ENCODE data around the gene ARID4B. TPM values are rescaled to one million over a fixed set of nuclear protein-coding genes. Genes with fewer than 3 reads are reported as not detected.

The ARID4B gene
- total and polyA plus RNA-seq, 4 experiments from 2014 or later, result 34.8 to 99.5 (median 90.8) TPM

- H3K27ac ChIP-seq (ENCODE audit: low read depth, low read length), result no peak overlapping the region
- Mint-ChIP-seq H3K9me3 (no peaks in the 10 kb centered on the region), H3K27me3 (no peaks in the 10 kb centered on the region), H3K4me3 (no peak overlapping the region), H3K4me1 (peaks cover 40 to 85% (median 63%) of the 10 kb centered on the region in 4 donors), H3K36me3 (peaks cover 0 to 4% of the 10 kb centered on the region in 2 donors), H3K27ac (peak overlapping the region in 4 of 7 donors; percentile 38 to 64 (median 42))
- CTCF ChIA-PET (ENCODE audit: partially characterized antibody), result interaction anchor here (1.0 to 1.6 kb wide), 2 partner anchors 9 to 47 kb away, joined by 3 to 4 read pairs; no protein-coding TSS in a partner anchor
- H3K27me3 ChIP-seq (ENCODE audit: insufficient read depth, low read length), result no peaks in the 10 kb centered on the region
- POLR2A ChIA-PET (ENCODE audit: partially characterized antibody), result no interaction called here
- peaks cover 66% of the 10 kb centered on the region for H3K4me1 ChIP-seq (ENCODE audit: insufficient read depth, low read length)
- no peak overlapping the region for H3K4me3 ChIP-seq (ENCODE audit: low read length in 2 of 2)
- no peak for DNase-seq
- H3K36me3 ChIP-seq (ENCODE audit: insufficient read depth, low read length), result no peaks in the 10 kb centered on the region
- no peaks in the 10 kb centered on the region for H3K9me3 ChIP-seq (ENCODE audit: control insufficient read depth in 1 of 2, low read length in 2 of 2)
- intact Hi-C loops (cut with micrococcal nuclease), result no loop called here
Observed at GRCh38 chr1:235266967-235267366, 61.0 kb downstream of the ARID4B start.

- no peaks in the 10 kb centered on the region for H3K27me3 ChIP-seq (ENCODE audit: insufficient read depth, low read length)
- no peaks in the 10 kb centered on the region for H3K27me3 Mint-ChIP-seq
- H3K27ac Mint-ChIP-seq, result peak overlapping the region; percentile 0 to 72 (median 38)
- H3K9me3 ChIP-seq (ENCODE audit: control insufficient read depth in 1 of 2, low read length in 2 of 2), result no peaks in the 10 kb centered on the region
- H3K36me3 Mint-ChIP-seq, result peaks cover 0 to 4% of the 10 kb centered on the region in 2 donors
- H3K4me3 Mint-ChIP-seq, result peak overlapping the region in 3 of 8 donors; percentile 13 to 43 (median 32)
- H3K9me3 Mint-ChIP-seq, result no peaks in the 10 kb centered on the region
- H3K36me3 ChIP-seq (ENCODE audit: insufficient read depth, low read length), result no peaks in the 10 kb centered on the region
- CTCF ChIA-PET (ENCODE audit: partially characterized antibody), result interaction anchor here (1.0 to 1.4 kb wide), 2 partner anchors 48 to 59 kb away, joined by 3 read pairs; no protein-coding TSS in a partner anchor
- peaks cover 71% of the 10 kb centered on the region for H3K4me1 ChIP-seq (ENCODE audit: insufficient read depth, low read length)
- no peak overlapping the region for H3K27ac ChIP-seq (ENCODE audit: low read depth, low read length)
- POLR2A ChIA-PET (ENCODE audit: partially characterized antibody), result no interaction called here
- H3K4me3 ChIP-seq (ENCODE audit: low read length in 2 of 2), result no peak overlapping the region
- intact Hi-C loops (cut with micrococcal nuclease), result no loop called here
- peaks cover 41 to 88% (median 64%) of the 10 kb centered on the region in 4 donors for H3K4me1 Mint-ChIP-seq
- no peak for DNase-seq
Observed at GRCh38 chr1:235266325-235266724, 61.7 kb downstream of the ARID4B start.

GRCh38 chr1:235265900-235266299 is 62.1 kb downstream of the ARID4B start:
- Mint-ChIP-seq H3K27ac (peak overlapping the region in 6 of 7 donors; percentile 14 to 72 (median 51)), H3K36me3 (peaks cover 0 to 4% of the 10 kb centered on the region in 2 donors), H3K9me3 (no peaks in the 10 kb centered on the region), H3K4me1 (peaks cover 41 to 89% (median 65%) of the 10 kb centered on the region in 4 donors), H3K4me3 (peak overlapping the region in 4 of 8 donors; percentile 8 to 26 (median 16)), H3K27me3 (no peaks in the 10 kb centered on the region)
- CTCF ChIA-PET (ENCODE audit: partially characterized antibody), result interaction anchor here (1.0 to 1.4 kb wide), 2 partner anchors 48 to 59 kb away, joined by 3 read pairs; no protein-coding TSS in a partner anchor
- Histone ChIP-seq H3K4me1 (ENCODE audit: insufficient read depth, low read length) (peaks cover 72% of the 10 kb centered on the region), H3K27me3 (ENCODE audit: insufficient read depth, low read length) (no peaks in the 10 kb centered on the region), H3K27ac (ENCODE audit: low read depth, low read length) (no peak overlapping the region), H3K9me3 (ENCODE audit: control insufficient read depth in 1 of 2, low read length in 2 of 2) (no peaks in the 10 kb centered on the region), H3K4me3 (ENCODE audit: low read length in 2 of 2) (no peak overlapping the region), H3K36me3 (ENCODE audit: insufficient read depth, low read length) (no peaks in the 10 kb centered on the region)
- no peak for DNase-seq
- intact Hi-C loops (cut with micrococcal nuclease), result no loop called here
- POLR2A ChIA-PET (ENCODE audit: partially characterized antibody), result no interaction called here

- POLR2A ChIA-PET (ENCODE audit: partially characterized antibody), result no interaction called here
- H3K4me3 Mint-ChIP-seq, result peak overlapping the region in 1 of 8 donors; percentile 48
Observed at GRCh38 chr1:235264327-235264726, 63.7 kb downstream of the ARID4B start.

GRCh38 chr1:235262539-235262938 is 65.4 kb downstream of the ARID4B start:
- no peak overlapping the region for H3K27ac ChIP-seq (ENCODE audit: low read depth, low read length)
- no peak for DNase-seq
- Mint-ChIP-seq H3K27me3 (no peaks in the 10 kb centered on the region), H3K4me3 (peak overlapping the region in 1 of 8 donors; percentile 31), H3K27ac (peak overlapping the region in 1 of 7 donors; percentile 39), H3K36me3 (peaks cover 0 to 25% of the 10 kb centered on the region in 2 donors), H3K4me1 (peaks cover 50 to 91% (median 72%) of the 10 kb centered on the region in 4 donors), H3K9me3 (no peaks in the 10 kb centered on the region)
- no peaks in the 10 kb centered on the region for H3K9me3 ChIP-seq (ENCODE audit: control insufficient read depth in 1 of 2, low read length in 2 of 2)
- no peak overlapping the region for H3K4me3 ChIP-seq (ENCODE audit: low read length in 2 of 2)
- no peaks in the 10 kb centered on the region for H3K36me3 ChIP-seq (ENCODE audit: insufficient read depth, low read length)
- H3K27me3 ChIP-seq (ENCODE audit: insufficient read depth, low read length), result no peaks in the 10 kb centered on the region
- ChIA-PET POLR2A (ENCODE audit: partially characterized antibody) (no interaction called here), CTCF (ENCODE audit: partially characterized antibody) (interaction anchor here (10.3 kb wide), 1 partner anchor 151 kb away, joined by 130 read pairs; no protein-coding TSS in a partner anchor)
- intact Hi-C loops (cut with micrococcal nuclease), result no loop called here
- peaks cover 88% of the 10 kb centered on the region for H3K4me1 ChIP-seq (ENCODE audit: insufficient read depth, low read length)

More at GRCh38 chr1:235264327-235264726, 63.7 kb downstream of the ARID4B start:
- Histone ChIP-seq H3K4me1 (ENCODE audit: insufficient read depth, low read length) (peaks cover 79% of the 10 kb centered on the region), H3K27ac (ENCODE audit: low read depth, low read length) (no peak overlapping the region), H3K9me3 (ENCODE audit: control insufficient read depth in 1 of 2, low read length in 2 of 2) (no peaks in the 10 kb centered on the region), H3K4me3 (ENCODE audit: low read length in 2 of 2) (no peak overlapping the region), H3K36me3 (ENCODE audit: insufficient read depth, low read length) (no peaks in the 10 kb centered on the region), H3K27me3 (ENCODE audit: insufficient read depth, low read length) (no peaks in the 10 kb centered on the region)
- intact Hi-C loops (cut with micrococcal nuclease), result no loop called here
- no peaks in the 10 kb centered on the region for H3K9me3 Mint-ChIP-seq
- H3K27ac Mint-ChIP-seq, result peak overlapping the region in 6 of 7 donors; percentile 1 to 84 (median 37)
- CTCF ChIA-PET (ENCODE audit: partially characterized antibody), result interaction anchor here (1.1 to 10.3 kb wide), 2 partner anchors 11 to 150 kb away, joined by 3 to 130 read pairs; no protein-coding TSS in a partner anchor
- H3K36me3 Mint-ChIP-seq, result peaks cover 0 to 11% of the 10 kb centered on the region in 2 donors
- peaks cover 44 to 90% (median 65%) of the 10 kb centered on the region in 4 donors for H3K4me1 Mint-ChIP-seq
- no peaks in the 10 kb centered on the region for H3K27me3 Mint-ChIP-seq
- DNase-seq, result no peak

GRCh38 chr1:235261243-235261642 is 66.7 kb downstream of the ARID4B start:
- Histone ChIP-seq H3K9me3 (ENCODE audit: control insufficient read depth in 1 of 2, low read length in 2 of 2) (no peaks in the 10 kb centered on the region), H3K4me1 (ENCODE audit: insufficient read depth, low read length) (peaks cover 88% of the 10 kb centered on the region), H3K27ac (ENCODE audit: low read depth, low read length) (no peak overlapping the region), H3K36me3 (ENCODE audit: insufficient read depth, low read length) (no peaks in the 10 kb centered on the region), H3K4me3 (ENCODE audit: low read length in 2 of 2) (no peak overlapping the region), H3K27me3 (ENCODE audit: insufficient read depth, low read length) (no peaks in the 10 kb centered on the region)
- Mint-ChIP-seq H3K36me3 (peaks cover 0 to 32% of the 10 kb centered on the region in 2 donors), H3K9me3 (no peaks in the 10 kb centered on the region), H3K27me3 (no peaks in the 10 kb centered on the region), H3K4me3 (peak overlapping the region in 2 of 8 donors; percentile 31 to 67), H3K27ac (peak overlapping the region in 6 of 7 donors; percentile 53 to 85 (median 67)), H3K4me1 (peaks cover 50 to 90% (median 67%) of the 10 kb centered on the region in 4 donors)
- ChIA-PET CTCF (ENCODE audit: partially characterized antibody) (interaction anchor here (0.8 to 10.3 kb wide), 2 partner anchors 14 to 153 kb away, joined by 6 to 130 read pairs; no protein-coding TSS in a partner anchor), POLR2A (ENCODE audit: partially characterized antibody) (interaction anchor here (0.8 kb wide), 1 partner anchor 14 kb away, joined by 3 read pairs; no protein-coding TSS in a partner anchor)
- no peak for DNase-seq
- intact Hi-C loops (cut with micrococcal nuclease), result loop anchor here (2.0 kb wide), 1 partner anchor 14 kb away; no protein-coding TSS in a partner anchor

- Histone ChIP-seq H3K9me3 (ENCODE audit: control insufficient read depth in 1 of 2, low read length in 2 of 2) (no peaks in the 10 kb centered on the region), H3K36me3 (ENCODE audit: insufficient read depth, low read length) (no peaks in the 10 kb centered on the region), H3K27ac (ENCODE audit: low read depth, low read length) (peak overlapping the region; percentile 26), H3K4me1 (ENCODE audit: insufficient read depth, low read length) (peaks cover 76% of the 10 kb centered on the region), H3K4me3 (ENCODE audit: low read length in 2 of 2) (no peak overlapping the region), H3K27me3 (ENCODE audit: insufficient read depth, low read length) (no peaks in the 10 kb centered on the region)
- peak in 2 of 5 donors; percentile 7 to 10 for DNase-seq
- intact Hi-C loops (cut with micrococcal nuclease), result loop anchor here (2.0 kb wide), 1 partner anchor 34 kb away; no protein-coding TSS in a partner anchor
- Mint-ChIP-seq H3K36me3 (peaks cover 0 to 36% of the 10 kb centered on the region in 2 donors), H3K4me1 (peaks cover 47 to 90% (median 58%) of the 10 kb centered on the region in 4 donors), H3K27ac (peak overlapping the region in 6 of 7 donors; percentile 27 to 81 (median 60)), H3K27me3 (no peaks in the 10 kb centered on the region), H3K4me3 (peak overlapping the region in 7 of 8 donors; percentile 10 to 74 (median 48)), H3K9me3 (no peaks in the 10 kb centered on the region)
- CTCF ChIA-PET (ENCODE audit: partially characterized antibody), result interaction anchor here (1.1 to 10.3 kb wide), 9 partner anchors 11 to 760 kb away, joined by 3 to 130 read pairs (median 4); no protein-coding TSS in a partner anchor
- POLR2A ChIA-PET (ENCODE audit: partially characterized antibody), result interaction anchor here (0.7 to 0.8 kb wide), 2 partner anchors 94 to 99 kb away, joined by 3 read pairs; no protein-coding TSS in a partner anchor
Observed at GRCh38 chr1:235259133-235259778, 68.7 kb downstream of the ARID4B start.
